ENCODE results near the gene CHRNA10.

The CHRNA10 gene

GRCh38 chr11:3642071-3642951 is 28.9 kb downstream of the CHRNA10 start:
- H3K4me3 ChIP-seq (ENCODE audit: low read length), result no peak overlapping the region
- no peaks in the 10 kb centered on the region for H4K20me1 ChIP-seq (ENCODE audit: insufficient read depth, low read length)
- no peak overlapping the region for H3K9ac ChIP-seq (ENCODE audit: low read length)
- H3K36me3 ChIP-seq (replicated peaks; ENCODE audit: low read depth, low read length), result no peaks in the 10 kb centered on the region
- H3K4me2 ChIP-seq (ENCODE audit: low read length), result no peak overlapping the region
- H3K27ac ChIP-seq (ENCODE audit: low read length), result no peak overlapping the region
- TF ChIP-seq EZH2phosphoT487 (IDR thresholded peaks at IDR 0.05; ENCODE audit: low read depth) (no peak), CTCF (IDR thresholded peaks at IDR 0.05; ENCODE audit: low read depth, low read length) (no peak)
- H2AFZ ChIP-seq (ENCODE audit: low read depth, low read length), result no peak overlapping the region
- H3K79me2 ChIP-seq (ENCODE audit: low read length), result no peaks in the 10 kb centered on the region
- H3K4me1 ChIP-seq (ENCODE audit: low read length), result no peaks in the 10 kb centered on the region
- 0 out of 2 replicates have a peak, but pooled peaks cover 2% of the 10 kb centered on the region for H3K27me3 ChIP-seq (ENCODE audit: low read depth, low read length)
- no peaks in the 10 kb centered on the region for H3K9me3 ChIP-seq (ENCODE audit: insufficient read depth, low read length)

DNA sequence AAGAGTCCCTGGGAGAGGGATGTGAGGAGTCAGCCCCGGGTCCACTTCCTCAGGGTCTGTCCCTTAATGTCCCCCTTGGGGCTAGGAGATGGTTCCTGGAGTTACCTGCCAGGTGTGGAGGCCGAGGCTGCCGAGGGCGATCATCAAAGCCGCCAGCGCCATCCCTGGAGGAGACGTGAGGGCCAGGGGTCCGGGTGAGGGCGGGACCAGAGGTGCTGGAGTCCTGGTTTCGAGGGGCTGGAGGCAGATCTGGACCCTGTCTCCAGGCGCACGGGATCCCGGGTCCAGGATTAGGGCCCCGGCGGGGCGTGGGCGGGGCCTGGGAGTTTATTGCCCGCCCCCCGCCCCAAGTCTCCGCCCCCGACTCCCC is 29.5 kb downstream of the CHRNA10 start, which contains the start of gene ART5:
Gene ART5 (minus strand): TSS at position 292 of the 370 bp plus-strand sequence. CDS start 130 bp downstream, at position 162.
- Histone ChIP-seq H3K9ac (ENCODE audit: low read length) (no peak within 1 kb of the TSS), H3K4me1 (ENCODE audit: low read length) (no peaks in the 10 kb centered on the region), H3K27ac (ENCODE audit: low read length) (no peak within 1 kb of the TSS), H3K4me2 (ENCODE audit: low read length) (no peak within 1 kb of the TSS), H3K36me3 (replicated peaks; ENCODE audit: low read depth, low read length) (no peaks in the 10 kb centered on the region), H3K4me3 (ENCODE audit: low read length) (no peak within 1 kb of the TSS), H3K79me2 (ENCODE audit: low read length) (no peaks in the 10 kb centered on the region), H4K20me1 (ENCODE audit: insufficient read depth, low read length) (no peaks in the 10 kb centered on the region), H3K27me3 (ENCODE audit: low read depth, low read length) (0 out of 2 replicates have a peak, but pooled peaks cover 4% of the 10 kb centered on the region), H3K9me3 (ENCODE audit: insufficient read depth, low read length) (no peaks in the 10 kb centered on the region), H2AFZ (ENCODE audit: low read depth, low read length) (no peak within 1 kb of the TSS)
- TF ChIP-seq EZH2phosphoT487 (IDR thresholded peaks at IDR 0.05; ENCODE audit: low read depth) (no peak), CTCF (IDR thresholded peaks at IDR 0.05; ENCODE audit: low read depth, low read length) (no peak)

DNA sequence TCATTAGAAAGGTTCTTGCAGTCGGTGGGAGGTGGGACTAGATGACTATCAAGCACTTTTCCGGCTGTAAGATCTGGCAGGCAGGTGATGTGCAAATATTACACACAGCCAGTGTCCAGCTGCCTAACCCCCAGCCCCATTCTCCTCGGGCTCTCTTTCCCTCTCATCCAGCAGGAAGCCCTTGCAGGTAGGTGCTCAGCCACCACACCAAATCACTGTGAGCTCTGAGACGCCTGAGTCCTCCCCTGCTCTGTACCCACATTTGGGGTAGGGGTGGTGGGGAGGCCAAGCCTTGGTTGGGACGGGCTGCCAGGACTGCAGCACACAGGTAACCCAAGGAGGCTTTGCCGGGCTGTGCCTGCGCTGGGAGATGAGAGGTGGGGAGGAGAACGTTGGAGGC is 30.0 kb downstream of the CHRNA10 start:
- H3K9ac ChIP-seq (ENCODE audit: low read length), result no peak overlapping the region
- peaks cover 9% of the 10 kb centered on the region for H3K27me3 ChIP-seq (ENCODE audit: low read depth, low read length)
- no peak overlapping the region for H3K4me2 ChIP-seq (ENCODE audit: low read length)
- H2AFZ ChIP-seq (ENCODE audit: low read depth, low read length), result no peak overlapping the region
- H3K79me2 ChIP-seq (ENCODE audit: low read length), result no peaks in the 10 kb centered on the region
- H3K27ac ChIP-seq (ENCODE audit: low read length), result no peak overlapping the region
- no peak for TF ChIP-seq EZH2phosphoT487 (IDR thresholded peaks at IDR 0.05; ENCODE audit: low read depth)
- H3K4me3 ChIP-seq (ENCODE audit: low read length), result no peak overlapping the region
- H4K20me1 ChIP-seq (ENCODE audit: insufficient read depth, low read length), result no peaks in the 10 kb centered on the region
- no peaks in the 10 kb centered on the region for H3K9me3 ChIP-seq (ENCODE audit: insufficient read depth, low read length)
- H3K36me3 ChIP-seq (replicated peaks; ENCODE audit: low read depth, low read length), result no peaks in the 10 kb centered on the region
- H3K4me1 ChIP-seq (ENCODE audit: low read length), result no peaks in the 10 kb centered on the region

DNA sequence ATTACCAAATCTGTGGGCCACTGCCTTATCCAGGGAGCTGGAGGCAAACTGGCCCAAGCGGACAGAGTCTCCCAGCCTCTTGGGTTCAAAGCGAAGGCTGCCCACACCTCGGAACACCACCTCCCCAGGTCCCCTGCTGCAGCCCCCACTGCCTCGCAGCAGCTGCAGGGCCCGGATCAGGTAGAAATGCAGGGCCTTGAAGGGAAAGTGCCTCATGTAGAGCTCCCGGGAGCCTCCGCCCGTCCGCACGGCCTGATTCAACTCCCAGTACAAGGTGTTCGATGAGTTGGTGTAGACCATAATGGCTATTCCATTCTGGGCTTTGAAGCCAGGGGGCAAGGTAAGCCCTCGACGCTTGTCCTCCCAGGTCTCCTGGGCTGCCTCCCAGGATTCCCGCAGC is 31.3 kb downstream of the CHRNA10 start:
- no peak for TF ChIP-seq CTCF (IDR thresholded peaks at IDR 0.05; ENCODE audit: low read depth, low read length)
- TF ChIP-seq EZH2phosphoT487 (IDR thresholded peaks at IDR 0.05; ENCODE audit: low read depth), result no peak
- Histone ChIP-seq H3K27me3 (ENCODE audit: low read depth, low read length) (peaks cover 9% of the 10 kb centered on the region), H3K4me1 (ENCODE audit: low read length) (no peaks in the 10 kb centered on the region), H4K20me1 (ENCODE audit: insufficient read depth, low read length) (no peaks in the 10 kb centered on the region), H3K4me3 (ENCODE audit: low read length) (no peak overlapping the region), H3K27ac (ENCODE audit: low read length) (no peak overlapping the region), H3K79me2 (ENCODE audit: low read length) (no peaks in the 10 kb centered on the region), H2AFZ (ENCODE audit: low read depth, low read length) (no peak overlapping the region), H3K4me2 (ENCODE audit: low read length) (no peak overlapping the region), H3K9ac (ENCODE audit: low read length) (no peak overlapping the region), H3K9me3 (ENCODE audit: insufficient read depth, low read length) (no peaks in the 10 kb centered on the region), H3K36me3 (replicated peaks; ENCODE audit: low read depth, low read length) (no peaks in the 10 kb centered on the region)
